Right lobe of liver (tissue), 4 donors: ENCODE measurements around the gene BMF.

Experiments
- CTCF ChIP-seq, 4 donors: fragments of 200-600 bp in 3 of 4; fragments of 450-650 bp in 1 of 4; IDR thresholded peaks; one replicate each; pipeline versions ENCODE4 v1.5.1 to v1.8.0; 2016 to 2022; ENCODE audit warnings: antibody characterized with exemption in 4 of 4, mild to moderate bottlenecking in 2 of 4
- POLR2A ChIP-seq: fragments of 450-650 bp; IDR thresholded peaks from one replicate; pipeline ENCODE4 v1.6.1; 2017; ENCODE audit warnings: antibody characterized with exemption, mild to moderate bottlenecking
- donor health status: DM: no; HTN: no; CAD: no.
- donor health status: DM: no; HTN: no; CAD: no.
- donor health status: DM: no; HTN: yes; CAD: no.

DNA sequence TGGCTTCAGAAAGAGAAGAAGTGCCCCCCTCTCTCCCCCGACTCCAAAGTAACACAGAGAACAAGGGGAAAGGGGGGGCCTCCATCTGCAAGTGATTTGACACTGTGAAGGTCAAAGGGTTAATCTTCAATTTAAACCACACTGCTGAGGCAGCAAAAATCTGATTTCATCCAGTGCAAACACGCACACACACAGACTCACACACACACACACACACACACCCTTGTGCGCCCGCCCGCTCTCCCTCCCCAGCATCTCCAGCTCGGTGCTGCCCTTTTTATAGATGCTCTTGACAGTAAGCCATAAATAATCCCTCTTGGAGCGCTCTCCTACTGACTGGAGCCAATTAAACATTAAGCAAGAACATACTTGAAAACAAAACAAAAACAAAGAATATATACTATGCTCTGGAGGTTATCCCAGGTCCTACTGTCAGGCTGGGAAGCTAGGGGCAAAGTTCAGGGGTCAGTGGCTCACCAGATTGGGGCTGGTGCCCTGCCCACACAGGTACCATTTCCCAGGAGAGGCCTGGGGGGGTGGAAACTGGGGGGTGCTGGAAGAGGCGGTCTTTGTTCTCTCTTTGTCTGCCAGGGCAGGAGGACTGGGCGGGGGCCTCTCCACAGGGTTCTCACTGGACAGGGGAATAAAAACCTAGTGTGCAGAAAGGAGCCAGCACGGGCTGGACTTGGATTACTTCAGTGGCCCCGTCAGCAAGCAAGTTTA, 16.3 kb downstream of the BMF start:
- TF ChIP-seq POLR2A: no peak
- no peak for TF ChIP-seq CTCF (IDR thresholded peaks at IDR 0.05)
